Lung (tissue), 12 donors: ENCODE data around the gene SPON1. TPM values are rescaled to one million over a fixed set of nuclear protein-coding genes. Genes with fewer than 3 reads are reported as not detected.
A peak's percentile ranks its signal among the peaks of the same experiment; 100 is the strongest.
"Not testable (repeated sequence)": the region's sequence is repeated elsewhere in the genome, so short reads cannot be mapped to it uniquely, and the experiment has no call there.

Source experiments
- ATAC-seq: fragments of 200-7000 bp; cut with Tn5 transposase; one replicate; pipeline ENCODE4 v1.9.1; 2020; ENCODE audit warnings: moderate number of reproducible peaks; ENCODE audit not compliant: insufficient read depth, low FRiP score
- DNase-seq, 3 donors: peaks; one replicate each; pipeline ENCODE4 v3.0.0-alpha.2; 2013 to 2017
- H3K27ac ChIP-seq, 2 donors: one replicate each; pipeline ENCODE4 v1.5.1; 2013; ENCODE audit warnings: mild to moderate bottlenecking in 2 of 2, moderate library complexity in 2 of 2, control low read depth in 1 of 2, inconsistent platforms in 1 of 2, low read depth in 1 of 2, low read length in 1 of 2
- H3K27me3 ChIP-seq, 3 donors: one replicate each; pipeline ENCODE4 v1.5.1; 2013; ENCODE audit warnings: low read length in 2 of 3; ENCODE audit not compliant: control insufficient read depth in 3 of 3, insufficient read depth in 3 of 3
- H3K36me3 ChIP-seq, 4 donors: one replicate each; pipeline ENCODE4 v1.5.1; 2013; ENCODE audit warnings: low read length in 4 of 4, mild to moderate bottlenecking in 1 of 4, moderate library complexity in 1 of 4; ENCODE audit not compliant: control insufficient read depth in 4 of 4, insufficient read depth in 4 of 4
- H3K4me1 ChIP-seq, 5 donors: one replicate each; pipeline ENCODE4 v1.5.1; 2013; ENCODE audit warnings: low read length in 5 of 5, mild to moderate bottlenecking in 2 of 5, moderate library complexity in 1 of 5; ENCODE audit not compliant: control insufficient read depth in 5 of 5, insufficient read depth in 5 of 5
- H3K4me3 ChIP-seq: one replicate; pipeline ENCODE4 v1.5.1; 2013; ENCODE audit warnings: mild to moderate bottlenecking, control low read depth, moderate library complexity
- H3K9ac ChIP-seq, 2 donors: one replicate each; pipeline ENCODE4 v1.5.1; 2013; ENCODE audit warnings: low read length in 2 of 2, control low read depth in 1 of 2; ENCODE audit not compliant: insufficient read depth in 1 of 2
- H3K9me3 ChIP-seq, 4 donors: one replicate each; pipeline ENCODE4 v1.5.1; 2013; ENCODE audit warnings: low read length in 3 of 4, mild to moderate bottlenecking in 1 of 4, moderate library complexity in 1 of 4; ENCODE audit not compliant: control insufficient read depth in 4 of 4, insufficient read depth in 3 of 4
- CTCF ChIP-seq: IDR thresholded peaks from 2 replicates; pipeline ENCODE4 v1.5.1; 2012; ENCODE audit warnings: mild to moderate bottlenecking; ENCODE audit errors: control extremely low read depth, extremely low read depth
- WGBS, 2 donors: extraction: QIAGEN DNeasy Blood & Tissue Kit; methylation state at CpG; one replicate each; pipeline ENCODE4 v1.1.7; 2013; 5-methylcytosine and 5-hydroxymethylcytosine counted together
- polyA plus RNA-seq, 2 donors: library from polyadenylated mRNA; stranded (reverse); fragments of 200-250 nt; gene quantifications; one replicate each; pipeline ENCODE4 v1.2.1, GENCODE V29; 2013
- total RNA-seq, 2 donors: library from RNA; depleted of rRNA in 1 of 2; stranded (reverse); fragments of >200 nt in 1 of 2; gene quantifications; one replicate each; pipeline ENCODE4 v1.2.1, GENCODE V29; 2014 to 2021
- donor health status: control.
- donor health status: control.
- donor health status: Bipolar disorder and iron deficiency.
- donor health status: healthy.
- donor health status: DM: yes; HTN: yes; CAD: no.

The SPON1 gene
- total and polyA plus RNA-seq, 4 donors, result 8.4 to 98.6 (median 59.9) TPM

GRCh38 chr11:13923716-13924650 is 38.5 kb upstream of the SPON1 start:
- Histone ChIP-seq H3K27ac (no peak overlapping the region), H3K4me1 (peaks cover 0 to 73% (median 30%) of the 10 kb centered on the region in 5 donors), H3K9me3 (peaks cover 0 to 1% (median 0%) of the 10 kb centered on the region in 4 donors), H3K27me3 (no peaks in the 10 kb centered on the region), H3K4me3 (no peak overlapping the region), H3K36me3 (no peaks in the 10 kb centered on the region), H3K9ac (no peak overlapping the region)
- ATAC-seq (peak; percentile 11), DNase-seq (no peak)
- no peak for TF ChIP-seq CTCF
- WGBS, 2 donors, result 34 to 45% methylated on average over 8 of the region's 8 CpGs

- no peak for TF ChIP-seq CTCF
- no peak for ATAC-seq
- Histone ChIP-seq H3K27me3 (no peaks in the 10 kb centered on the region), H3K27ac (no peak overlapping the region), H3K4me1 (peaks cover 0 to 73% (median 33%) of the 10 kb centered on the region in 5 donors), H3K9me3 (peaks cover 0 to 1% (median 0%) of the 10 kb centered on the region in 4 donors), H3K9ac (no peak overlapping the region), H3K36me3 (no peaks in the 10 kb centered on the region), H3K4me3 (no peak overlapping the region)
- DNase-seq, result no peak
- 47 to 79% methylated on average over 2 of the region's 2 CpGs for WGBS, 2 donors
These were observed 37.7 kb upstream of the SPON1 start for GRCh38 chr11:13924801-13925327.

GRCh38 chr11:13926366-13926765 is 36.2 kb upstream of the SPON1 start:
- not testable (repeated sequence) for H3K4me3 ChIP-seq, H3K27ac ChIP-seq, DNase-seq, H3K9me3 ChIP-seq, ATAC-seq, H3K27me3 ChIP-seq, H3K36me3 ChIP-seq, H3K9ac ChIP-seq
- 96 to 97% methylated on average over 5 of the region's 5 CpGs for WGBS, 2 donors
- peaks cover 0 to 61% (median 27%) of the 10 kb centered on the region in 5 donors for H3K4me1 ChIP-seq

GRCh38 chr11:13926981-13927380 is 35.5 kb upstream of the SPON1 start:
- H3K36me3 ChIP-seq, result no peaks in the 10 kb centered on the region
- DNase-seq, result no peak
- 87 to 89% methylated on average over 3 of the region's 3 CpGs for WGBS, 2 donors
- no peak overlapping the region for H3K4me3 ChIP-seq
- TF ChIP-seq CTCF, result no peak
- H3K4me1 ChIP-seq, result peaks cover 0 to 55% (median 22%) of the 10 kb centered on the region in 5 donors
- peaks cover 0 to 1% (median 0%) of the 10 kb centered on the region in 4 donors for H3K9me3 ChIP-seq
- ATAC-seq, result no peak
- no peaks in the 10 kb centered on the region for H3K27me3 ChIP-seq
- H3K9ac ChIP-seq, result no peak overlapping the region
- no peak overlapping the region for H3K27ac ChIP-seq
